DMS 273 (cell line): ENCODE data around the gene UNC13B.
A peak's percentile ranks its signal among the peaks of the same experiment; 100 is the strongest.

Experiments
- DNase-seq: peaks from one replicate; lab custom pipeline; 2025; ENCODE audit not compliant: unreplicated experiment; lab: John Stamatoyannopoulos, UW

Gene UNC13B

GRCh38 chr9:35318741-35319140 is 156.9 kb downstream of the UNC13B start:
- DNase-seq = no peak

DNA sequence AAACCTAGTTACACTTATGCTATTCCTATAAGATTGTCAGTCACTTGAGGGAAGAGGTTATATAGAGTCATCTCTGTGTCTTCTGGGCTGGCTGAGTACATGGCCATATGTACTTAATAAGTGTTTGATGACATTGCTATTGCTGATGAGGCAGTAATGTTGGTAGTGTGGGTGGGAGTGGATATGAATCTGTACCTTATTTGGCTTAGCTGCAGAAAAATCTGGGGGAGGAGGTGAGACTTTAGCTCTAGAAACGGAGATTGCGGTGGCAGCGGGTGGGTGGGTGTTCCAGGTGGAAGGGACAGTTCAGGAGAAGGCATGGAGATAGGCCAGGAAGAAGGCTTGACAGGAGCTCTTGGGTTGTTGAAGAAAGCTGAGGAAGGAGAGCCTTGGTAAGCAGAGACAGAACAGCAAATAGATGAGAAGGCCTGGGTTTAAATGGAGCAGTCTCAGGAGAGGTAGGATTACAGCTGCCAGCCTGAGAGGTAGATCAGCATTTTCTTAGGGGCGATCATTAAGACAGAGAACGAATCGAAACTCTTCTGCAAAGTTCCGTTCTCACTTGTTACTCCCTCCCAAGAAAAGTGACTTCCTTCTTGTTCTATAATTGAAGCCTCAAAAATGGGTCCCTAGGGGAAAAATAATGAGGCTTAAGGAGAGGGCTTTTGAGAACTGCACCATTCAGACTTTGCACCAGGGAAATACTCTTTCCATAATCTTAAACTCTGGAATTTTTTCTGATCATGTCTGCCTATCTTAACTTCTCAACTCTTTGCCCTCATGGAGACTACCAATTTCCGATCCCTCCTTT is 160.5 kb downstream of the UNC13B start:
- DNase-seq = no peak

GRCh38 chr9:35324966-35325365 is 163.2 kb downstream of the UNC13B start:
- DNase-seq = no peak

- DNase-seq = no peak
Measured at GRCh38 chr9:35333551-35333950, 171.7 kb downstream of the UNC13B start.

DNA sequence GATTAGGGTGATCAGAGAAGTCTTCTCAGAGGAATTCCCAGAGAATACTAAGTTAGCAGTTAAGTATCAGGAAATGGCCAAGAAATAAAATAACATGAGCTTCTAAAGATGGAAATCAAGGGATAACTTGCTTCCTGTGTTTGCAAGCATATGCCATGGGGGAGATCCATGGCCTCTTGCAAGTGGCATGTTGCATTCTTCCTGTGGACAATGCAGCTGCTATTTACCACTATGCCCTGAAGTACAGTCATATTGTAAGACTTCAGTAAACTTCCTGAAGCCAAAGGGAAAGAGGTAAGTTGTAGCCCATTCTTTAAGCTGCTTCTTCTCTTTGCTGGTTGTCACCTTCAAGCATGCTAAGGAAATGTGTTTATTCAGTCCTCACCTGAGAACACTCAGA is 173.4 kb downstream of the UNC13B start:
- DNase-seq = no peak

DNA sequence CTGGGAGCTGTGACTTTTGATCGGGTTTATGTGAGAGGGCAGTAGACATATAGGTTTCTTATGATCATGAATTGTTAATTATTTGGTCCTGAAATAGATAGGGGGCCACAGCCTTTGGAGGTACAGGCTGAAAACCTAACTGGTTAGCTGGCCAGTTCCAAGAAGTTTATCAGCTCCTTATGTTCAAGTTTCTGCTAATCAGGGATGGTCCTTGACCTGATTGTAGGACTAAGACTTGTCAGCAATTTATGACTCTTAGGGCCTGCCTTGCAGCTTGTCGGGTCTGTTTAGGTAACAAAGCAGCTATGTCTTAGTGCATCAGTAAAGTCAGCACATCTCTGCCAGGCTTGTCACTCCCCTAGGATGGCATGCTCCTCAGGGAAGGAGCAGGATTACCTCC is 176.3 kb downstream of the UNC13B start:
- no peak for DNase-seq

DNA sequence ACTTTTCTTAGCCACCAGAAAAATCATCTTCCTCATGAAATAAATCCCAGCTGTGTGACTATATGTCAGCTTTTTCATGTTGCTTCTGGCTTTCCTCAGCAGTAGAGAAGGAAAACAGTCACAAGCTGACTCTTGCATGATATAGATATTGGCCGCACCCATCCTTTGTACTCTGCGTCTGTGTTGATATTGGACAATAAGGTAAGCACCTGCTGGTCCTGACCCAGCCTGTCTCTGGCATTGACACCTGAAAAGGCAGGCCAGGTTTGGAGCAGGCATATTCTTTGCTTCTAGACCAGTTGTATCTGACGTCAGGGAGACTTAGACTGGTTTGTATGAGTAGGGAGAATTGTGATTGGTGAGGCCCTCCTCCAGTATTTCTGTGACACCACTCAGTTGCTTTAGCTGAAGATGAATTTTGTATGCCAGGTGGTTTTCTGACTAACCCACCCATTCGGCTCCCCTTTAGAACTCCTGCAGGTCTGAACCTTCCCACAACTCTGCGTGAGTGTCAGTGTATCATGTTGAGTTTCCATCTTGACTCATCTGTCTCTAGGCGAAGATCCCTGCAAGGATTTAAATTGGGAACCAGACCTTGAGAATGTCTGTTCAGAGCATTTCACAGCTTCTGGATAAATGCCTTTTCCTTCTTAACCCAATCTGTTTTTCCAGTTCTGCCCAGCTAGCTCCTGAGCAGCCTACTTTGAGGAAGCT is 176.9 kb downstream of the UNC13B start:
- DNase-seq = no peak

GRCh38 chr9:35340046-35340445 is 178.2 kb downstream of the UNC13B start:
- no peak for DNase-seq

GRCh38 chr9:35341021-35341420 is 179.2 kb downstream of the UNC13B start:
- no peak for DNase-seq

GRCh38 chr9:35341585-35341984 is 179.8 kb downstream of the UNC13B start:
- DNase-seq = peak; percentile 70

DNA sequence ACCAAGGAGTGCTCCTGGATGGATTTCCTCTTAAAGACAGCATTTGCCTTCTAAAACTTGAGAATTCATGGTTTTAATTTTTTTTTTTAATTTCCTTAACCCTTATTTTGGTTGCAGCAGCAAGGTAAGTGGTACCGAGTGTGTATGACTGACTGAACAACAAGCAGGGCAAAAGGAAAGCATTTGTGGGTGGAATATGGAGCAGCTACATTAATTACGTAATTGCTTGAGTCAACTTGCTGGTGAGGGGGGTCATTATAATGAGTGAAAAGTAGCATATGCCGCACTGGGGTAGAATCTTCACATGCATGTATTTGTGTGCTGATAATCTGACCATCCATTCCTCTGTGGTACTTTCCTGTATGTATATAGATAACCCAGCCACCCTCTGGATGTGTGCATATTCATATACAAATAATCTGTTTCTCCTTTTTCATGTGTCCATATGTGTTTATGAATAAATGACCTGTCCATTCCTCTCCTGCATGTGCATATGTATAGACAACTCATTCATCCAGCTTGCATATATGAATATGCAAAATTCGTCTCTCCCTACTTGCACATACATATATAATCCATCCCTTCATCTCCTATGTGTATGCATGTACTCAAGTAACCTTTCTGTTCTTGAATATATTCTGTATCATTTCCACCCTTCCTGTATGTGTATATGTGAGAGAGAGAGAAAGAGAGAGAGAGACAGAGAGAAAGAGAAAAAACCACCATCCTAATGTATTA is 180.6 kb downstream of the UNC13B start:
- peak; percentile 17 for DNase-seq

DNA sequence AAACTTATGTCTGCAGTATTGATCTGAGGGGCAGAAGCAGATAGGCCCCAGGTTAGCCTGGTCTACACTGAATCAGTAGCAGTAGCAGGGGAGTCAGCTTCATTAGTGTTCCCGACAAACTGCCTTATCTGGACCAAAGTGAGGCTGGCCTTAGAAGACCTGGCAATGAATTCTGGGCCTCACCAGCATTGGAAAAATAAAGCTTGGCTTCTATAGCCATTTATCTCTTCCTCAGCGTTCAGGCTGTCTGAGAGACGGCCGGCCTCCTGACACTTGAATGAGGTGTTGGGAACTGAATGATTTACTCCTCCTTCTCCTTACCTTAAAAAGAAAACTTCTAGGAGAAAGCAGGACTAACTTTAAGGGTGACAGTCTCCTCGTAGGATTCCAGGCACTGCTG is 186.3 kb downstream of the UNC13B start:
- DNase-seq = no peak

GRCh38 chr9:35349287-35349990 is 187.6 kb downstream of the UNC13B start:
- DNase-seq = no peak

DNA sequence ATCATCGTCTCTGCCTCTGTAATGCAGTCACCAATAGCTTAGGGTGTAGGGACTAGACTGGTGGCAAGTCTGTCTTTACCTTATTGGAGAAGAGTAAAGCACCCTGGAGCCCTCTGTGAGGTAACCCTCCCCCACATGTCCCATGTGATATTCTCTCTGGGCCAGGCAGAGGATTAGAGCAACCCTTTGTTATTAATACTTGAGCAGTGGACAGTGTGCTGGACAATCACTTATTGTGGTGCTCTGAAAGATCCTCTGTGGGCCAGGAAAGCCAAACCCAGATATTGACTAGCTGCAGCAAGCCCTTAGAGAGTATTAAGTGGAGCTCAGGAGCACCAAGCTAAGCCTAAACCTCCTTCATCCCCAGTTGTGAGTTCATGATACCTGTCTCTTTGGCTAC is 188.4 kb downstream of the UNC13B start:
- no peak for DNase-seq

- DNase-seq = no peak
Measured at GRCh38 chr9:35350827-35351549, 189.2 kb downstream of the UNC13B start.

GRCh38 chr9:35353731-35354365 is 192.0 kb downstream of the UNC13B start:
- DNase-seq = no peak

GRCh38 chr9:35355939-35356338 is 194.1 kb downstream of the UNC13B start:
- DNase-seq = peak; percentile 6

GRCh38 chr9:35357116-35357515 is 195.3 kb downstream of the UNC13B start:
- no peak for DNase-seq

DNA sequence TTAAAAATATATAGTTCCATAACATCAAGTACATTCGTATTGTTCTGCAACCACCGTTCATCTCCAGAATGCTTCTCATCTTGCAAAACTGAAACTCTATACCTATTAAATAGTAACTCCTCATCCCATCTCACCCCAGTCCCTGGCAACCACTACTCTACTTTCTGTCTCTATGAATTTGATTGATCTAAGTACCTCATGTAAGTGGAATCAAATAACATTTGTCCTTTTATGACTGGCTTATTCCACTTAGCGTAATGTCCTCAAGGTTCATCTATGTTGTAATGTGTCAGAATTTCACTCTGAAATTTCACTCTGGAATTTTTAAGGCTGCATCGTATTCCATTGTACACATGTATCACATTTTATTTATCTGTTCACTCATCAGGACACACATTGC is 196.0 kb downstream of the UNC13B start:
- no peak for DNase-seq
